Spinal cord (tissue), 10 donors: ENCODE measurements around the gene FOLR1. TPM values are rescaled to one million over a fixed set of nuclear protein-coding genes. Genes with fewer than 3 reads are reported as not detected.

Experiments used
- DNase-seq, 6 donors: peaks; one replicate each; pipeline versions ENCODE4 v3.0.0 to v3.0.0-alpha.2; 2013 to 2015; ENCODE audit warnings: low spot score in 6 of 6, low read depth in 4 of 6
- H3K27ac ChIP-seq: one replicate; pipeline ENCODE4 v1.5.1; 2013; ENCODE audit warnings: low read depth, low read length, control low read depth
- H3K27me3 ChIP-seq: one replicate; pipeline ENCODE4 v1.6.1; 2013; ENCODE audit warnings: low read length; ENCODE audit not compliant: control insufficient read depth, insufficient read depth
- H3K36me3 ChIP-seq: one replicate; pipeline ENCODE4 v1.6.1; 2013; ENCODE audit warnings: low read length; ENCODE audit not compliant: control insufficient read depth, insufficient read depth
- H3K4me1 ChIP-seq: one replicate; pipeline ENCODE4 v1.6.1; 2013; ENCODE audit warnings: low read length; ENCODE audit not compliant: control insufficient read depth, insufficient read depth
- H3K4me3 ChIP-seq: one replicate; pipeline ENCODE4 v1.5.1; 2013; ENCODE audit warnings: low read depth, low read length, control low read depth
- H3K9me3 ChIP-seq: one replicate; pipeline ENCODE4 v1.6.1; 2013; ENCODE audit warnings: low read length; ENCODE audit not compliant: control insufficient read depth, insufficient read depth
- WGBS: methylation state at CpG from one replicate; pipeline ENCODE4 v1.1.5; 2013; ENCODE audit warnings: missing lambda C conversion rate; ENCODE audit not compliant: insufficient coverage; 5-methylcytosine and 5-hydroxymethylcytosine counted together
- polyA plus RNA-seq, 2 donors: library from polyadenylated mRNA; unstranded; fragments of 120-200 nt; gene quantifications; one replicate each; pipeline ENCODE4 v1.2.1, GENCODE V29; 2013; ENCODE audit not compliant: insufficient read length in 2 of 2
- total RNA-seq, 2 donors: library from RNA; depleted of rRNA in 1 of 2; stranded (reverse); fragments of 120-200 nt in 1 of 2; fragments of >200 nt in 1 of 2; gene quantifications; one replicate each; pipeline versions ENCODE4 v1.2.3 to v1.2.4, GENCODE V29; 2013 to 2014
- donor health status: healthy.

The FOLR1 gene
- total and polyA plus RNA-seq, 4 donors: 1.9 to 172 (median 4.0) TPM

DNA sequence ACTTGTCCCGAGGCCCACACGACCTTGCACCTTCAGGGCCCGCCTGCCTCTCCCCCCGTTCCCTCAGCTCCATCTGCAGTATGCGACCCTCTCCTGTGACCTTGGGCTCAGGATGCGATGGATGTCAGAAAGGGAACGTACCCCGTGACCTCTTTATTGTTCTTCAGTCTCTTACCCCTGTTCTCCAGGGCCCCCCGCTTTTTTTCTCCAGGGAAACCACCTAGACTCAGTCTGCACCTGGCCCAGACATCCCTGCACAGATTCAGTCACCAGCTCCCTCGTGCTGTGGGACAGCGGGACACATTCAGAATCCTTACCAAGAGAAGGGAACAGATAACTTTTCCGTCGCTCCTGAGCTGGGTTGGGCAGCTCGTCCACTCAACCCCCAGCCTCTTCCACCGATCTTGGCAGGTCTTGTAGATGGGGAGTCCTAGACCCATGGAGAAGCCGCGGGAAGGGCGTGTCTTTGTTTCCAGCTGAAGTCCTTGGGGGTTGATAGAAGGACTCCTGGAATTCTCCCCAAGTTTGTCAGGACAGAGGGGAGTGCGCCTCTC is 53.4 kb downstream of the FOLR1 start:
- Histone ChIP-seq H3K4me1 (peaks cover 15% of the 10 kb centered on the region), H3K4me3 (no peak overlapping the region), H3K36me3 (no peaks in the 10 kb centered on the region), H3K27ac (no peak overlapping the region), H3K27me3 (peaks cover 73% of the 10 kb centered on the region), H3K9me3 (no peaks in the 10 kb centered on the region)
- WGBS: 8% methylated on average over 13 of the region's 19 CpGs
- no peak for DNase-seq

Other genes starting within 250 kb of the FOLR1 start
- 1 to 10 TPM; 3.8 to 4.4 TPM for gene IL18BP, start 193.2 kb upstream of the FOLR1 start, total RNA-seq
- gene IL18BP, start 193.2 kb upstream of the FOLR1 start, polyA plus RNA-seq: 10 to 100 TPM; 12.0 to 14.3 TPM
- gene NUMA1, start 111.6 kb upstream of the FOLR1 start, total RNA-seq: 100 to 1,000 TPM; 104 to 164 TPM
- 100 to 1,000 TPM; 166 to 187 TPM for gene NUMA1, start 111.6 kb upstream of the FOLR1 start, polyA plus RNA-seq
- 10 to 100 TPM; 11.6 to 24.7 TPM for gene LRRC51, start 111.3 kb upstream of the FOLR1 start, total RNA-seq
- gene LRRC51, start 111.3 kb upstream of the FOLR1 start, polyA plus RNA-seq: 10 to 100 TPM; 27.2 to 31.9 TPM
- gene LAMTOR1, start 88.8 kb upstream of the FOLR1 start, total RNA-seq: 10 to 100 TPM; 43.6 to 81.4 TPM
- gene LAMTOR1, start 88.8 kb upstream of the FOLR1 start, polyA plus RNA-seq: 100 to 1,000 TPM; 138 to 144 TPM
- gene TOMT, start 86.2 kb upstream of the FOLR1 start, total RNA-seq: not detected
- gene TOMT, start 86.2 kb upstream of the FOLR1 start, polyA plus RNA-seq: not detected
- 10 to 100 TPM; 10.0 to 39.2 TPM for gene ANAPC15, start 79.4 kb upstream of the FOLR1 start, total RNA-seq
- gene ANAPC15, start 79.4 kb upstream of the FOLR1 start, polyA plus RNA-seq: 10 to 100 TPM; 53.2 to 54.8 TPM
- under 1 TPM in 1 of 2 donors, not detected in 1; 0.89 TPM for gene FOLR3, start 56.4 kb upstream of the FOLR1 start, total RNA-seq
- not detected for gene FOLR3, start 56.4 kb upstream of the FOLR1 start, polyA plus RNA-seq
- gene FOLR2, start 24.7 kb downstream of the FOLR1 start, total RNA-seq: 10 to 100 TPM; 21.9 to 34.1 TPM
- gene FOLR2, start 24.7 kb downstream of the FOLR1 start, polyA plus RNA-seq: 10 to 100 TPM; 14.1 to 16.3 TPM
- gene INPPL1, start 32.6 kb downstream of the FOLR1 start, total RNA-seq: 10 to 100 TPM; 34.1 to 89.8 TPM
- gene INPPL1, start 32.6 kb downstream of the FOLR1 start, polyA plus RNA-seq: 100 to 1,000 TPM; 134 to 147 TPM
- gene PHOX2A, start 52.0 kb downstream of the FOLR1 start, total RNA-seq: under 1 TPM in 1 of 2 donors, not detected in 1; 0.17 TPM
- gene PHOX2A, start 52.0 kb downstream of the FOLR1 start, polyA plus RNA-seq: 1 to 10 TPM; 1.7 to 1.8 TPM
- 10 to 100 TPM; 26.5 to 66.0 TPM for gene CLPB, start 242.4 kb downstream of the FOLR1 start, total RNA-seq
- gene CLPB, start 242.4 kb downstream of the FOLR1 start, polyA plus RNA-seq: 10 to 100 TPM; 24.4 to 28.3 TPM